Right lobe of liver (tissue), 4 donors: ENCODE results near the gene CD40LG.

ENCODE experiments used
- CTCF ChIP-seq, 4 donors: fragments of 200-600 bp in 3 of 4; fragments of 450-650 bp in 1 of 4; IDR thresholded peaks; one replicate each; pipeline versions ENCODE4 v1.5.1 to v1.8.0; 2016 to 2022; ENCODE audit warnings: antibody characterized with exemption in 4 of 4, mild to moderate bottlenecking in 2 of 4
- POLR2A ChIP-seq: fragments of 450-650 bp; IDR thresholded peaks from one replicate; pipeline ENCODE4 v1.6.1; 2017; ENCODE audit warnings: antibody characterized with exemption, mild to moderate bottlenecking
- donor health status: DM: no; HTN: no; CAD: no.
- donor health status: DM: no; HTN: no; CAD: no.
- donor health status: DM: no; HTN: yes; CAD: no.

DNA sequence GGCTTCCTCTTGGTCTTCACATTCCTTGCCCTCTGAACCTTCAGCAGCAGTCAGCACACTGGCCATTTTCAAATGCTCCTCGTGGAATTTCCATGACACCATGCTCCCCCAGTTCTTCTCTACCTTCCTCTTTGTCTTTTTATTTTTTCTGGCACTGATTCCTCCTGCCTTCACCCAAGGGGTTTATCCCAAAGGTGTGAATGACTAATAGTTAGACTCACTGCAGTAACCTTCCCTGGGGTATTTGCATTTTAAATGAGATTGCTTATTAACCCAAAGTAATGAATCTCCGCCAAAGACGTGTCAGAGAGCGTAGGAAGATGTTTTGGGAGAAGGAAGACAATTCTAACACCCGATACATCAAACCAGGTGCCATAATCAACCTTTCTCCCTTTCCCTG is 36.2 kb downstream of the CD40LG start:
- TF ChIP-seq CTCF (IDR thresholded peaks at IDR 0.05) = no peak
- no peak for TF ChIP-seq POLR2A
